Activated T-helper 17 cell treated with anti-CD3 and anti-CD28 coated beads, Interleukin-2, amount 50 U/mL, for 72 hours (primary cell): ENCODE measurements around the gene NCOA6. TPM values are rescaled to one million over a fixed set of nuclear protein-coding genes. Genes with fewer than 3 reads are reported as not detected.
A peak's percentile ranks its signal among the peaks of the same experiment; 100 is the strongest.

Source experiments
- ATAC-seq: fragments of 150-1000 bp; cut with Tn5 transposase; replicated peaks from 2 replicates; pipeline ENCODE4 v1.10.0; 2021; ENCODE audit warnings: mild to moderate bottlenecking, moderate library complexity
- H3K27ac Mint-ChIP-seq: one replicate; pipeline ENCODE4 v1.8.0; 2022; ENCODE audit warnings: mixed read lengths
- H3K27me3 Mint-ChIP-seq: one replicate; pipeline ENCODE4 v1.8.0; 2022; ENCODE audit warnings: mixed read lengths
- H3K36me3 Mint-ChIP-seq: one replicate; pipeline ENCODE4 v1.8.0; 2022; ENCODE audit warnings: low read depth, mild to moderate bottlenecking, mixed read lengths
- H3K4me1 Mint-ChIP-seq: one replicate; pipeline ENCODE4 v1.8.0; 2022; ENCODE audit warnings: mixed read lengths
- H3K4me3 Mint-ChIP-seq: one replicate; pipeline ENCODE4 v1.8.0; 2022; ENCODE audit warnings: mild to moderate bottlenecking, mixed read lengths
- H3K9me3 Mint-ChIP-seq: one replicate; pipeline ENCODE4 v1.8.0; 2022; ENCODE audit warnings: mixed read lengths
- total RNA-seq, 2 donors: library from RNA; stranded (reverse); gene quantifications; one replicate each; pipeline ENCODE4 v1.2.3, GENCODE V29; 2022

The NCOA6 gene
- total RNA-seq, 2 donors from 2014 or later: 20.8 to 25.3 TPM

- Mint-ChIP-seq H3K27ac (no peak overlapping the region), H3K36me3 (peaks cover 18% of the 10 kb centered on the region), H3K4me1 (no peaks in the 10 kb centered on the region), H3K4me3 (no peak overlapping the region), H3K27me3 (no peaks in the 10 kb centered on the region), H3K9me3 (no peaks in the 10 kb centered on the region)
- ATAC-seq: no peak
Observed at GRCh38 chr20:34850969-34851368, 25.5 kb upstream of the NCOA6 start.

GRCh38 chr20:34849778-34850177 is 24.3 kb upstream of the NCOA6 start:
- Mint-ChIP-seq H3K27me3 (no peaks in the 10 kb centered on the region), H3K4me1 (no peaks in the 10 kb centered on the region), H3K36me3 (peaks cover 18% of the 10 kb centered on the region), H3K4me3 (no peak overlapping the region), H3K27ac (no peak overlapping the region), H3K9me3 (no peaks in the 10 kb centered on the region)
- ATAC-seq: no peak

GRCh38 chr20:34848597-34848996 is 23.1 kb upstream of the NCOA6 start:
- Mint-ChIP-seq H3K4me3 (no peak overlapping the region), H3K27me3 (no peaks in the 10 kb centered on the region), H3K4me1 (no peaks in the 10 kb centered on the region), H3K36me3 (peaks cover 18% of the 10 kb centered on the region), H3K27ac (no peak overlapping the region), H3K9me3 (no peaks in the 10 kb centered on the region)
- ATAC-seq: no peak

GRCh38 chr20:34843421-34843820 is 18.0 kb upstream of the NCOA6 start:
- no peaks in the 10 kb centered on the region for H3K36me3 Mint-ChIP-seq
- H3K4me1 Mint-ChIP-seq: no peaks in the 10 kb centered on the region
- ATAC-seq: no peak
- H3K4me3 Mint-ChIP-seq: no peak overlapping the region
- no peaks in the 10 kb centered on the region for H3K9me3 Mint-ChIP-seq
- H3K27ac Mint-ChIP-seq: no peak overlapping the region
- no peaks in the 10 kb centered on the region for H3K27me3 Mint-ChIP-seq

- H3K36me3 Mint-ChIP-seq: no peaks in the 10 kb centered on the region
- H3K9me3 Mint-ChIP-seq: no peaks in the 10 kb centered on the region
- H3K4me3 Mint-ChIP-seq: no peak overlapping the region
Observed at GRCh38 chr20:34842143-34842542, 16.7 kb upstream of the NCOA6 start.

GRCh38 chr20:34834459-34834893 is 9.0 kb upstream of the NCOA6 start:
- Mint-ChIP-seq H3K9me3 (no peaks in the 10 kb centered on the region), H3K4me3 (no peak overlapping the region), H3K36me3 (no peaks in the 10 kb centered on the region), H3K27me3 (peaks cover 13% of the 10 kb centered on the region), H3K4me1 (no peaks in the 10 kb centered on the region), H3K27ac (no peak overlapping the region)
- no peak for ATAC-seq

More at GRCh38 chr20:34842143-34842542, 16.7 kb upstream of the NCOA6 start:
- no peak for ATAC-seq
- H3K4me1 Mint-ChIP-seq: no peaks in the 10 kb centered on the region
- no peaks in the 10 kb centered on the region for H3K27me3 Mint-ChIP-seq
- H3K27ac Mint-ChIP-seq: no peak overlapping the region

GRCh38 chr20:34831936-34832335 is 6.5 kb upstream of the NCOA6 start:
- H3K4me3 Mint-ChIP-seq: no peak overlapping the region
- H3K27me3 Mint-ChIP-seq: peaks cover 13% of the 10 kb centered on the region
- no peak overlapping the region for H3K27ac Mint-ChIP-seq
- H3K36me3 Mint-ChIP-seq: no peaks in the 10 kb centered on the region
- ATAC-seq: no peak
- H3K9me3 Mint-ChIP-seq: no peaks in the 10 kb centered on the region
- H3K4me1 Mint-ChIP-seq: no peaks in the 10 kb centered on the region

- Mint-ChIP-seq H3K4me3 (no peak overlapping the region), H3K4me1 (peaks cover 6% of the 10 kb centered on the region), H3K9me3 (no peaks in the 10 kb centered on the region), H3K27me3 (peaks cover 9% of the 10 kb centered on the region), H3K27ac (no peak overlapping the region), H3K36me3 (peaks cover 6% of the 10 kb centered on the region)
- ATAC-seq: no peak
Observed at GRCh38 chr20:34829191-34829590, 3.7 kb upstream of the NCOA6 start.

- Mint-ChIP-seq H3K9me3 (no peaks in the 10 kb centered on the region), H3K4me3 (peak overlapping the region; percentile 99), H3K36me3 (peaks cover 8% of the 10 kb centered on the region), H3K27me3 (no peaks in the 10 kb centered on the region), H3K4me1 (peaks cover 23% of the 10 kb centered on the region), H3K27ac (peak overlapping the region; percentile 98)
- peak; percentile 86 for ATAC-seq
Observed at GRCh38 chr20:34824806-34825529, 483 bp downstream of the NCOA6 start.

- Mint-ChIP-seq H3K9me3 (no peaks in the 10 kb centered on the region), H3K27ac (peak overlapping the region; percentile 98), H3K27me3 (no peaks in the 10 kb centered on the region), H3K4me1 (peaks cover 23% of the 10 kb centered on the region), H3K36me3 (peaks cover 8% of the 10 kb centered on the region), H3K4me3 (peak overlapping the region; percentile 99)
- peak; percentile 73 for ATAC-seq
Observed at GRCh38 chr20:34824452-34824805, 1.0 kb downstream of the NCOA6 start.

GRCh38 chr20:34824026-34824425 is 1.4 kb downstream of the NCOA6 start:
- Mint-ChIP-seq H3K4me1 (peaks cover 24% of the 10 kb centered on the region), H3K9me3 (no peaks in the 10 kb centered on the region), H3K27me3 (no peaks in the 10 kb centered on the region), H3K4me3 (peak overlapping the region; percentile 99), H3K27ac (peak overlapping the region; percentile 98), H3K36me3 (peaks cover 8% of the 10 kb centered on the region)
- ATAC-seq: no peak

GRCh38 chr20:34820805-34821578 is 4.5 kb downstream of the NCOA6 start:
- no peak overlapping the region for H3K4me3 Mint-ChIP-seq
- no peak overlapping the region for H3K27ac Mint-ChIP-seq
- H3K27me3 Mint-ChIP-seq: no peaks in the 10 kb centered on the region
- ATAC-seq: no peak
- H3K9me3 Mint-ChIP-seq: no peaks in the 10 kb centered on the region
- peaks cover 8% of the 10 kb centered on the region for H3K36me3 Mint-ChIP-seq
- peaks cover 36% of the 10 kb centered on the region for H3K4me1 Mint-ChIP-seq

- Mint-ChIP-seq H3K4me1 (peaks cover 34% of the 10 kb centered on the region), H3K36me3 (no peaks in the 10 kb centered on the region), H3K4me3 (no peak overlapping the region)
Observed at GRCh38 chr20:34817801-34818200, 7.7 kb downstream of the NCOA6 start.

GRCh38 chr20:34817072-34817471 is 8.4 kb downstream of the NCOA6 start:
- Mint-ChIP-seq H3K36me3 (no peaks in the 10 kb centered on the region), H3K27ac (no peak overlapping the region), H3K4me3 (no peak overlapping the region), H3K27me3 (no peaks in the 10 kb centered on the region), H3K9me3 (no peaks in the 10 kb centered on the region), H3K4me1 (peaks cover 29% of the 10 kb centered on the region)
- ATAC-seq: no peak

More at GRCh38 chr20:34817801-34818200, 7.7 kb downstream of the NCOA6 start:
- Mint-ChIP-seq H3K9me3 (no peaks in the 10 kb centered on the region), H3K27ac (no peak overlapping the region), H3K27me3 (no peaks in the 10 kb centered on the region)
- ATAC-seq: no peak

GRCh38 chr20:34815636-34816035 is 9.8 kb downstream of the NCOA6 start:
- no peaks in the 10 kb centered on the region for H3K36me3 Mint-ChIP-seq
- ATAC-seq: no peak

More at GRCh38 chr20:34815636-34816035, 9.8 kb downstream of the NCOA6 start:
- no peak overlapping the region for H3K4me3 Mint-ChIP-seq
- H3K27me3 Mint-ChIP-seq: no peaks in the 10 kb centered on the region
- no peaks in the 10 kb centered on the region for H3K9me3 Mint-ChIP-seq
- H3K27ac Mint-ChIP-seq: no peak overlapping the region
- peaks cover 19% of the 10 kb centered on the region for H3K4me1 Mint-ChIP-seq
